ENCODE measurements around the gene LCP2. TPM values are rescaled to one million over a fixed set of nuclear protein-coding genes. Genes with fewer than 3 reads are reported as not detected.
A peak's percentile ranks its signal among the peaks of the same experiment; 100 is the strongest.

LCP2 gene
- total RNA-seq, 1 donor from 2014 or later: 283 TPM

- intact Hi-C loops (cut with micrococcal nuclease): no loop called here
- Mint-ChIP-seq H3K27me3 (no peaks in the 10 kb centered on the region), H3K4me1 (no peaks in the 10 kb centered on the region), H3K27ac (no peak overlapping the region), H3K36me3 (ENCODE audit: low read depth) (peaks cover 12% of the 10 kb centered on the region), H3K4me3 (no peak overlapping the region), H3K9me3 (no peaks in the 10 kb centered on the region)
- peak; percentile 47 for DNase-seq
Measured at GRCh38 chr5:170235876-170236864, 61.4 kb downstream of the LCP2 start.

DNA sequence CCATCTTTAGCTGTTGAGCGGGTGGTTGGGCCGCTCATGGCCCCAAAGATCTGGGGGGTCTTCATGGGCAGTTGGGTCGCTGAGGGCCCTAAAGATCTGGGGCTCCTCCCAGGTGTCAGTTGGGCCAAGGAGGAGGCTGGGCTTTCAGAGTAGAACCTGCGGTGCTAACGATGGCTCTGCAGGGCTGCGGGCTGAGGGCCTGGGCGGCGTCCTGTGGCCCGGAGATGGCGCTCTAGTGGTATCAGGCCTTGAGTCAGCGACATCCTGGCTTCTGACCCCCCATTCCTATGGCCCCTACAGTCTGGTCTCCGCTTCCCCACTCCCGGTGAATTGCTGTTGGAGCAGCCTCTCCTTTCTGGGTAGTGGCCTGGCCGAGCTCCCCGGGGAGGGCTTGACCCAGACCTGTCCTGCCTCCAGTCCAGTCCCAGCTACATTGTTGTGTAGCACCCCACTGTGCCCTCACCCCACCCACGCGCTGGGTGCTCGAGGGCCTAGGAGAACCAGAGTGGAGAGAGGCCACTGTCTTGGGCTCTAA lies 64.2 kb downstream of the LCP2 start:
- DNase-seq: peak; percentile 51
- Mint-ChIP-seq H3K9me3 (no peaks in the 10 kb centered on the region), H3K4me1 (no peaks in the 10 kb centered on the region), H3K4me3 (no peak overlapping the region), H3K36me3 (ENCODE audit: low read depth) (peaks cover 12% of the 10 kb centered on the region), H3K27ac (no peak overlapping the region), H3K27me3 (no peaks in the 10 kb centered on the region)
- intact Hi-C loops (cut with micrococcal nuclease): no loop called here

GRCh38 chr5:170232786-170233185 lies 64.8 kb downstream of the LCP2 start, which contains the start of gene C5orf58:
TSS of gene C5orf58 (plus strand) at chr5:170232985. CDS start at chr5:170234977, 1,992 bp downstream.
- Mint-ChIP-seq H3K27ac (no peak within 1 kb of the TSS), H3K36me3 (ENCODE audit: low read depth) (peaks cover 7% of the 10 kb centered on the region), H3K9me3 (no peaks in the 10 kb centered on the region), H3K4me3 (no peak within 1 kb of the TSS), H3K4me1 (no peaks in the 10 kb centered on the region), H3K27me3 (no peaks in the 10 kb centered on the region)
- intact Hi-C loops (cut with micrococcal nuclease): no loop called here
- DNase-seq: peak; percentile 52

- no peaks in the 10 kb centered on the region for H3K36me3 Mint-ChIP-seq (ENCODE audit: low read depth)
- H3K27me3 Mint-ChIP-seq: no peaks in the 10 kb centered on the region
- H3K4me3 Mint-ChIP-seq: no peak overlapping the region
- no peaks in the 10 kb centered on the region for H3K9me3 Mint-ChIP-seq
- intact Hi-C loops (cut with micrococcal nuclease): loop anchor here (10.0 kb wide), 1 partner anchor 406 kb away; no protein-coding TSS in a partner anchor
- H3K27ac Mint-ChIP-seq: no peak overlapping the region
- DNase-seq: no peak
- peaks cover 9% of the 10 kb centered on the region for H3K4me1 Mint-ChIP-seq
Measured at GRCh38 chr5:170228762-170229435, 68.7 kb downstream of the LCP2 start.

- Mint-ChIP-seq H3K4me3 (no peak overlapping the region), H3K36me3 (ENCODE audit: low read depth) (no peaks in the 10 kb centered on the region), H3K27ac (no peak overlapping the region), H3K4me1 (peaks cover 9% of the 10 kb centered on the region), H3K27me3 (no peaks in the 10 kb centered on the region), H3K9me3 (no peaks in the 10 kb centered on the region)
- no peak for DNase-seq
- intact Hi-C loops (cut with micrococcal nuclease): loop anchor here (1.0 to 10.0 kb wide), 3 partner anchors 113 to 408 kb away; no protein-coding TSS in a partner anchor
Measured at GRCh38 chr5:170226661-170227060, 70.9 kb downstream of the LCP2 start.

- intact Hi-C loops (cut with micrococcal nuclease): loop anchor here (1.0 to 10.0 kb wide), 3 partner anchors 113 to 409 kb away; no protein-coding TSS in a partner anchor
Measured at GRCh38 chr5:170226129-170226615, 71.4 kb downstream of the LCP2 start.

GRCh38 chr5:170225326-170226128 lies 72.0 kb downstream of the LCP2 start:
- Mint-ChIP-seq H3K36me3 (ENCODE audit: low read depth) (no peaks in the 10 kb centered on the region), H3K9me3 (no peaks in the 10 kb centered on the region), H3K4me3 (no peak overlapping the region), H3K4me1 (peaks cover 9% of the 10 kb centered on the region), H3K27me3 (no peaks in the 10 kb centered on the region), H3K27ac (peak overlapping the region; percentile 16)
- peak; percentile 93 for DNase-seq
- intact Hi-C loops (cut with micrococcal nuclease): loop anchor here (1.0 to 10.0 kb wide), 4 partner anchors 41 to 409 kb away; no protein-coding TSS in a partner anchor

More at GRCh38 chr5:170226129-170226615, 71.4 kb downstream of the LCP2 start:
- H3K36me3 Mint-ChIP-seq (ENCODE audit: low read depth): no peaks in the 10 kb centered on the region
- DNase-seq: no peak
- no peak overlapping the region for H3K4me3 Mint-ChIP-seq
- peaks cover 9% of the 10 kb centered on the region for H3K4me1 Mint-ChIP-seq
- peak overlapping the region; percentile 16 for H3K27ac Mint-ChIP-seq
- no peaks in the 10 kb centered on the region for H3K9me3 Mint-ChIP-seq
- no peaks in the 10 kb centered on the region for H3K27me3 Mint-ChIP-seq

GRCh38 chr5:170223906-170224305 lies 73.7 kb downstream of the LCP2 start:
- H3K9me3 Mint-ChIP-seq: no peaks in the 10 kb centered on the region
- no peaks in the 10 kb centered on the region for H3K27me3 Mint-ChIP-seq
- no peak overlapping the region for H3K4me3 Mint-ChIP-seq
- no peak overlapping the region for H3K27ac Mint-ChIP-seq
- no peak for DNase-seq
- intact Hi-C loops (cut with micrococcal nuclease): loop anchor here (2.0 to 10.0 kb wide), 2 partner anchors 43 to 411 kb away; no protein-coding TSS in a partner anchor
- H3K36me3 Mint-ChIP-seq (ENCODE audit: low read depth): no peaks in the 10 kb centered on the region
- H3K4me1 Mint-ChIP-seq: peaks cover 9% of the 10 kb centered on the region

- Mint-ChIP-seq H3K4me1 (peaks cover 9% of the 10 kb centered on the region), H3K4me3 (no peak overlapping the region), H3K27ac (no peak overlapping the region), H3K27me3 (no peaks in the 10 kb centered on the region), H3K36me3 (ENCODE audit: low read depth) (no peaks in the 10 kb centered on the region), H3K9me3 (no peaks in the 10 kb centered on the region)
- intact Hi-C loops (cut with micrococcal nuclease): loop anchor here (10.0 kb wide), 1 partner anchor 411 kb away; no protein-coding TSS in a partner anchor
- DNase-seq: no peak
Measured at GRCh38 chr5:170223360-170223759, 74.2 kb downstream of the LCP2 start.

GRCh38 chr5:170221327-170221741 lies 76.2 kb downstream of the LCP2 start:
- Mint-ChIP-seq H3K36me3 (ENCODE audit: low read depth) (no peaks in the 10 kb centered on the region), H3K4me3 (no peak overlapping the region), H3K27ac (no peak overlapping the region), H3K9me3 (no peaks in the 10 kb centered on the region), H3K4me1 (peaks cover 4% of the 10 kb centered on the region), H3K27me3 (no peaks in the 10 kb centered on the region)
- no peak for DNase-seq
- intact Hi-C loops (cut with micrococcal nuclease): loop anchor here (10.0 kb wide), 1 partner anchor 413 kb away; no protein-coding TSS in a partner anchor

DNA sequence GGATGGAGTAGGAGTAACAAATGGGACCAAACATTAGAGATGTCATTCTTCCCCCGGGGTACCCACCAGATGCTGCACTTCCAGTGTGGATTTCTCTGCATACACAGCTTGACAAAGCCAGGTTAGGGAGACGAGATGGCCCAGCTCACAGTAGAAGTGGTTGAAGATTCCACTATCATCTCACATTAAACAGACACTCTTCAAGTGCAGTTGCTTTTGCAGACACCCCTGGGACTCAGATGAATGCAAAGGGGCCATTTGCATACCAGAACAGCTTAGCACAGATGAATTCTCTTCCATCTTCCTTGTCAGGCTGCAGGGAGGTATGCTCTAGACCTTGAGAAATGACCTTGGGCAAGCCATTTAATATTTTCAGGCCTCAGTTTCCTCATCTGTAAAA lies 77.4 kb downstream of the LCP2 start:
- peaks cover 6% of the 10 kb centered on the region for H3K27me3 Mint-ChIP-seq
- DNase-seq: no peak
- H3K27ac Mint-ChIP-seq: no peak overlapping the region
- H3K9me3 Mint-ChIP-seq: no peaks in the 10 kb centered on the region
- no peaks in the 10 kb centered on the region for H3K36me3 Mint-ChIP-seq (ENCODE audit: low read depth)
- H3K4me1 Mint-ChIP-seq: no peaks in the 10 kb centered on the region
- no peak overlapping the region for H3K4me3 Mint-ChIP-seq
- intact Hi-C loops (cut with micrococcal nuclease): loop anchor here (10.0 kb wide), 1 partner anchor 415 kb away; no protein-coding TSS in a partner anchor

GRCh38 chr5:170219615-170220014 lies 78.0 kb downstream of the LCP2 start:
- Mint-ChIP-seq H3K9me3 (no peaks in the 10 kb centered on the region), H3K4me1 (no peaks in the 10 kb centered on the region), H3K27me3 (peaks cover 6% of the 10 kb centered on the region), H3K27ac (no peak overlapping the region), H3K4me3 (no peak overlapping the region), H3K36me3 (ENCODE audit: low read depth) (no peaks in the 10 kb centered on the region)
- intact Hi-C loops (cut with micrococcal nuclease): loop anchor here (10.0 kb wide), 2 partner anchors 115 to 415 kb away; partner anchors contain the start of gene FOXI1
- DNase-seq: no peak

Data from activated CD4-positive, alpha-beta T cell treated with anti-CD3 and anti-CD28 coated beads, Interleukin-2, amount 10 ng/mL, durations not matched to agents 24 days and 14 days (primary cell).